Colonic mucosa (tissue), 4 donors: ENCODE data around the gene DLL4. TPM values are rescaled to one million over a fixed set of nuclear protein-coding genes. Genes with fewer than 3 reads are reported as not detected.
A peak's percentile ranks its signal among the peaks of the same experiment; 100 is the strongest.

ENCODE experiments used
- DNase-seq: peaks from one replicate; pipeline ENCODE4 v3.0.0-alpha.2; 2020
- H3K27ac ChIP-seq: fragments of 200-600 bp; one replicate; pipeline ENCODE4 v1.8.0; 2021
- H3K27me3 ChIP-seq: fragments of 200-600 bp; one replicate; pipeline ENCODE4 v1.8.0; 2021
- H3K36me3 ChIP-seq: fragments of 200-600 bp; one replicate; pipeline ENCODE4 v1.8.0; 2021
- H3K4me1 ChIP-seq: fragments of 200-600 bp; one replicate; pipeline ENCODE4 v1.8.0; 2021; ENCODE audit warnings: mild to moderate bottlenecking
- H3K4me3 ChIP-seq: fragments of 200-600 bp; one replicate; pipeline ENCODE4 v1.8.0; 2021
- H3K9ac ChIP-seq, 2 donors: one replicate each; pipeline ENCODE4 v1.7.0; 2013; ENCODE audit warnings: control low read depth in 2 of 2, low read depth in 2 of 2, low read length in 2 of 2
- H3K9me3 ChIP-seq: fragments of 200-600 bp; one replicate; pipeline ENCODE4 v1.8.0; 2021
- CTCF ChIP-seq: fragments of 200-600 bp; IDR thresholded peaks from one replicate; pipeline ENCODE4 v1.8.0; 2022; ENCODE audit warnings: antibody characterized with exemption, mild to moderate bottlenecking
- intact Hi-C: fragments of 100-400 bp; cut with DNase I; formaldehyde crosslinking; loops from one replicate; pipeline ENCODE4 v1.14.1; 2022
- total RNA-seq, 2 donors: library from RNA; stranded (reverse); fragmentation: NEBNext Ultra II Directional in 1 of 2; extraction: Animal tissue kit (Norgen Biotek cat#: 25700) in 1 of 2; gene quantifications; one replicate each; pipeline ENCODE4 v1.2.1, GENCODE V29; 2021
- donor health status: healthy.
- donor health status: DM: no; HTN: no; CAD: no.
- donor health status: DM: no; HTN: no; CAD: no.

Gene DLL4
- total RNA-seq, 2 donors from 2014 or later = 18.5 to 21.6 TPM

- H3K4me1 ChIP-seq = peaks cover 4% of the 10 kb centered on the region
- DNase-seq = no peak
- no peaks in the 10 kb centered on the region for H3K27me3 ChIP-seq
- no peaks in the 10 kb centered on the region for H3K9me3 ChIP-seq
- no peak overlapping the region for H3K4me3 ChIP-seq
- no peak for TF ChIP-seq CTCF
- intact Hi-C loops = loop anchor here (5.0 kb wide), 1 partner anchor 286 kb away; no protein-coding TSS in a partner anchor
- no peak overlapping the region for H3K27ac ChIP-seq
- peaks cover 17% of the 10 kb centered on the region for H3K36me3 ChIP-seq
- no peak overlapping the region for H3K9ac ChIP-seq
These were observed 28.1 kb upstream of the DLL4 start for GRCh38 chr15:40901053-40901443.

- Histone ChIP-seq H3K9me3 (no peaks in the 10 kb centered on the region), H3K36me3 (peaks cover 17% of the 10 kb centered on the region), H3K4me3 (no peak overlapping the region), H3K9ac (peak overlapping the region in 1 of 2 donors; percentile 17), H3K4me1 (peaks cover 10% of the 10 kb centered on the region), H3K27me3 (no peaks in the 10 kb centered on the region), H3K27ac (no peak overlapping the region)
- DNase-seq = no peak
- intact Hi-C loops = loop anchor here (5.0 kb wide), 1 partner anchor 284 kb away; no protein-coding TSS in a partner anchor
- no peak for TF ChIP-seq CTCF
These were observed 26.3 kb upstream of the DLL4 start for GRCh38 chr15:40902605-40903561.

GRCh38 chr15:40904552-40905201 lies 24.5 kb upstream of the DLL4 start:
- peaks cover 18% of the 10 kb centered on the region for H3K4me1 ChIP-seq
- H3K36me3 ChIP-seq = peaks cover 12% of the 10 kb centered on the region
- no peak for TF ChIP-seq CTCF
- H3K9me3 ChIP-seq = no peaks in the 10 kb centered on the region
- no peak overlapping the region for H3K9ac ChIP-seq
- peak overlapping the region; percentile 79 for H3K27ac ChIP-seq
- no peak for DNase-seq
- no peaks in the 10 kb centered on the region for H3K27me3 ChIP-seq
- H3K4me3 ChIP-seq = no peak overlapping the region
- intact Hi-C loops = loop anchor here (5.0 kb wide), 2 partner anchors 38 to 283 kb away; no protein-coding TSS in a partner anchor

- Histone ChIP-seq H3K9me3 (no peaks in the 10 kb centered on the region), H3K4me3 (peak overlapping the region; percentile 22), H3K36me3 (no peaks in the 10 kb centered on the region), H3K4me1 (peaks cover 18% of the 10 kb centered on the region), H3K27me3 (no peaks in the 10 kb centered on the region), H3K9ac (peak overlapping the region; percentile 86 to 89), H3K27ac (peak overlapping the region; percentile 79)
- intact Hi-C loops = loop anchor here (2.0 to 5.0 kb wide), 2 partner anchors 36 to 114 kb away; no protein-coding TSS in a partner anchor
- peak; percentile 95 for DNase-seq
- TF ChIP-seq CTCF = peak; percentile 93
These were observed 22.8 kb upstream of the DLL4 start for GRCh38 chr15:40906091-40906990.
